ENCODE data around the gene GSN.

Gene GSN

DNA sequence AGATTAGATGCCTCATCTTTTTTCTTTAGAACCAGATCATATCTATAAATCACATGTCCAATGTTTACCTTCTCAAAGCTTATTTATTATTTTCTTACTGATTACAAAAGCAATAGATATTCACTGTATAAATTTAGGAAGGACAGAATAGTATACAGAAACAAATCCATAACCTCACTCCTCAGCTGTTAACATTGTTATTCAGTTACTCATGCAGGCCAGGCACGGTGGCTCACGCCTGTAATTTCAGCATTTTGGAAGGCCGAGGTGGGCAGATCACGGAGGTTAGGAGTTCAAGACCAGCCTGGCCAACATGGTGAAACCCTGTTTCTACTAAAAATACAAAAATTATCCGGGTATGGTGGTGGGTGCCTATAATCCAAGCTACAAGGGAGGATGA, 86.8 kb downstream of the GSN start:
- Histone ChIP-seq H3K27ac (peak overlapping the region in 1 of 2 donors; percentile 51), H3K4me3 (no peak overlapping the region)
- DNase-seq (ENCODE audit: low spot score): no peak
- TF ChIP-seq, protein P1, sequence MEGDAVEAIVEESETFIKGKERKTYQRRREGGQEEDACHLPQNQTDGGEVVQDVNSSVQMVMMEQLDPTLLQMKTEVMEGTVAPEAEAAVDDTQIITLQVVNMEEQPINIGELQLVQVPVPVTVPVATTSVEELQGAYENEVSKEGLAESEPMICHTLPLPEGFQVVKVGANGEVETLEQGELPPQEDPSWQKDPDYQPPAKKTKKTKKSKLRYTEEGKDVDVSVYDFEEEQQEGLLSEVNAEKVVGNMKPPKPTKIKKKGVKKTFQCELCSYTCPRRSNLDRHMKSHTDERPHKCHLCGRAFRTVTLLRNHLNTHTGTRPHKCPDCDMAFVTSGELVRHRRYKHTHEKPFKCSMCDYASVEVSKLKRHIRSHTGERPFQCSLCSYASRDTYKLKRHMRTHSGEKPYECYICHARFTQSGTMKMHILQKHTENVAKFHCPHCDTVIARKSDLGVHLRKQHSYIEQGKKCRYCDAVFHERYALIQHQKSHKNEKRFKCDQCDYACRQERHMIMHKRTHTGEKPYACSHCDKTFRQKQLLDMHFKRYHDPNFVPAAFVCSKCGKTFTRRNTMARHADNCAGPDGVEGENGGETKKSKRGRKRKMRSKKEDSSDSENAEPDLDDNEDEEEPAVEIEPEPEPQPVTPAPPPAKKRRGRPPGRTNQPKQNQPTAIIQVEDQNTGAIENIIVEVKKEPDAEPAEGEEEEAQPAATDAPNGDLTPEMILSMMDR (IDR thresholded peaks at IDR 0.05): no peak

DNA sequence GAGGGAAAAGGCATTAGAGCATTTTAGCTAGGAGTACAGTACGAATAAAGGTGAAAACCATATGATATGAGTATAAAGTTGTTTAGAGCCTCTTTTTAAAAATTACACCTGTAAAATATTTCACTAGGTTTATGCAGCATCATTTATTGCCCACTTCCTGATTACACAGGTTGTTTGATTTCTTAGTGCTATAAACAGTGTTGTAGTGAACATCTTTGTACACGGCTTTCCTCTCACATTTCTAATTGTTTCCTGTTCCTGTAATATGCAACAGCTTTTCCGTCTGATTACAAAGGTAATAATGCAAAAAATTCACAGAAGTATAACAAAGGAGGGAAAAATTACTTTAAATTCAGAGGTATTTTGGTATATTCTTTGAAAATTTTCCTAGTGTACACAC, 89.0 kb downstream of the GSN start:
- TF ChIP-seq, protein P1 (IDR thresholded peaks at IDR 0.05): no peak
- DNase-seq (ENCODE audit: low spot score): no peak
- Histone ChIP-seq H3K4me3 (no peak overlapping the region), H3K27ac (peak overlapping the region; percentile 1 to 44)

DNA sequence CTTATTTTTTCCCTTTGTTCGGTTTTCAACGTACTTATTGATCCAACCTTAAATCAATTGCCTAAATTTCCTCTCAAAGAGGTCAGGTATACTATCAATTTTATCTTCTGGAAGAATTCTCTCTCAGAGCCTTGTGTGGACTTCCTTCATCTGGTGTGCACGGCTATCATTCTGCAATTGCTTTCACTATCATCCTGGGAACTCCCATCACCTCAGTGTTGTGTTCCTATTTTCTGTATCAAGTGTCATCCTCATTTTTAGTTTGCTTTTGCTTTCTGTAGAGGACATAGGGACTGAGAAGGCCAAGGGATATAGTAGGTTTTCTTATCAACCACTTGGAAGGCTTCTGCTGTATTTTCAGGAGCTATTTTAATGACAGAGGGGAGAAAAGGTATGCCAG, 90.8 kb downstream of the GSN start:
- H3K27ac ChIP-seq: peak overlapping the region; percentile 79 to 92
- TF ChIP-seq, protein P1 (IDR thresholded peaks at IDR 0.05): no peak
- no peak for DNase-seq (ENCODE audit: low spot score)
- no peak overlapping the region for H3K4me3 ChIP-seq

- TF ChIP-seq, protein P1 (IDR thresholded peaks at IDR 0.05): no peak
- Histone ChIP-seq H3K27ac (peak overlapping the region; percentile 79 to 92), H3K4me3 (no peak overlapping the region)
- no peak for DNase-seq (ENCODE audit: low spot score)
Observed at GRCh38 chr9:121359351-121360294, 91.7 kb downstream of the GSN start.

- peak overlapping the region; percentile 41 for H3K4me3 ChIP-seq
- no peak for DNase-seq (ENCODE audit: low spot score)
Observed at GRCh38 chr9:121360601-121361374, 92.8 kb downstream of the GSN start.

DNA sequence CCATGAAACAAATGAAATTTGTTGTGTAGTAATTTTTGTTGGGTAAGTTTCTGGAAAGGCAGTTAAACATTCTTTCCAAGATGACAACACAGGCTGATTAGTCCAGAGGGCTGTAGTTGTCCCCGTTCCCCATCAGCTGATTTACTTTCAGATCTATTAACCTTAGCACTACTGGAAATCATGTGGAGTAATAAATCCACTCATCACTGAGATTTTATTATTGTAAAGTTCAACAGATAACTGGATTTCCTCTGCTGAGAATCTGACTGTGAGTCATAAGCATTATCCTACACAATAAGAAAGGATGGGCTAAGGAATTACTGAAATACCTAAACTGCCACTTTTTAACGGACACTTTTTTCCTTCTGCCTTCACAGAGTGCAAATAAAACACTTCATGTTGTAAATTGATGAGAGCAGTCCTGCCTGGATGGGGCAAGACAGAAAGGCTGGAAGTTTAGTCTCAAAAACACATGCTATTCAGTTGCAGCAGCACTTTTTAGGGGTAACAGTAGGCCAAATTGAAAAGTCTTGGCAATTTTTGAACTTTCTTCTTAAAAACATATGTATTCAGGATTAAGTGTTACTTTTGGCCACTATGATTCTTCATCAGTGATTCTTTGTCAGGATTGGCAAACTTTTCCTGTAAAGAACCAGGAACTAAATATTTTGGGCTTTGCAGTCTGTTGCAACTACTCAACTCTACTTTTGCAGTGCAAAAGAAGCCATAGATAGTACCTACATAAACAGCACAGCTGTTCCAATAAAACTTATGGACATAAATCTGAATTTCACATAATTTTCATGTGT, 95.1 kb downstream of the GSN start:
- Histone ChIP-seq H3K27ac (peak overlapping the region; percentile 91 to 92), H3K4me3 (peak overlapping the region; percentile 44)
- DNase-seq (ENCODE audit: low spot score): no peak
- TF ChIP-seq, protein P1 (IDR thresholded peaks at IDR 0.05): no peak

More at GRCh38 chr9:121360601-121361374, 92.8 kb downstream of the GSN start:
- peak overlapping the region; percentile 82 to 92 for H3K27ac ChIP-seq
- TF ChIP-seq, protein P1 (IDR thresholded peaks at IDR 0.05): no peak

Data from coronary artery (tissue), 2 donors.